HEK293 (cell line): ENCODE results near the gene INPP5A.

Source experiments
- CTCF ChIA-PET: fragments of 350-600 bp; formaldehyde crosslinking; extraction: SDS; loops from one replicate; lab custom pipeline; 2021; ENCODE audit warnings: antibody characterized with exemption; lab: Yijun Ruan, JAX
- POLR2A ChIA-PET: fragments of 300-600 bp; formaldehyde crosslinking; extraction: SDS; loops from one replicate; lab custom pipeline; 2020; ENCODE audit warnings: antibody characterized with exemption, inconsistent platforms; lab: Yijun Ruan, JAX
- H3K27ac ChIP-seq: fragments of 200-500 bp; sonication (Bioruptor generic); 2 replicates; pipeline ENCODE4 v1.5.1; 2014; ENCODE audit warnings: low read depth, low read length, control low read depth, inconsistent platforms; ENCODE audit errors: extremely low read depth
- H3K36me3 ChIP-seq, 2 experiments: fragments of 200-500 bp in 1 of 2; sonication (Bioruptor generic) in 1 of 2; 1 replicate in 1 of 2; 2 replicates in 1 of 2; pipeline ENCODE4 v1.5.1; 2014 to 2017; ENCODE audit warnings: inconsistent platforms in 2 of 2, low read length in 2 of 2; ENCODE audit not compliant: control insufficient read depth in 2 of 2, insufficient read depth in 1 of 2
- H3K4me1 ChIP-seq: fragments of 200-500 bp; sonication (Bioruptor generic); 2 replicates; pipeline ENCODE4 v1.5.1; 2014; ENCODE audit warnings: mild to moderate bottlenecking, low read length, inconsistent platforms; ENCODE audit not compliant: control insufficient read depth, insufficient read depth
- H3K4me3 ChIP-seq: 2 replicates; pipeline ENCODE4 v1.5.1; 2011; ENCODE audit warnings: low read depth, mild to moderate bottlenecking, control low read depth, low read length, moderate library complexity
- H3K9me3 ChIP-seq: fragments of 200-500 bp; sonication (Bioruptor generic); 2 replicates; pipeline ENCODE4 v1.5.1; 2014; ENCODE audit warnings: low read depth, low read length, inconsistent platforms; ENCODE audit not compliant: control insufficient read depth, insufficient read depth
- HIC1 ChIP-seq: fragments of 450-650 bp; formaldehyde crosslinking; IDR thresholded peaks from 2 replicates; pipeline ENCODE4 v1.5.1; 2016; ENCODE audit warnings: missing biosample characterization, missing genetic modification characterization
- KLF1 ChIP-seq: fragments of 450-650 bp; formaldehyde crosslinking; IDR thresholded peaks from 2 replicates; pipeline ENCODE4 v1.5.1; 2016; ENCODE audit warnings: missing biosample characterization, missing genetic modification characterization
- ZBTB11 ChIP-seq: fragments of 450-650 bp; formaldehyde crosslinking; conservative IDR thresholded peaks from 2 replicates; pipeline ENCODE4 v1.5.1; 2016; ENCODE audit warnings: low read depth, missing biosample characterization, missing genetic modification characterization
- ZNF114 ChIP-seq: fragments of 450-650 bp; formaldehyde crosslinking; IDR thresholded peaks from 2 replicates; pipeline ENCODE4 v1.5.0; 2017; ENCODE audit warnings: missing biosample characterization, missing genetic modification characterization
- ZNF157 ChIP-seq: fragments of 450-650 bp; formaldehyde crosslinking; IDR thresholded peaks from 2 replicates; pipeline ENCODE4 v1.5.1; 2016; ENCODE audit warnings: missing biosample characterization, missing genetic modification characterization
- ZNF16 ChIP-seq: fragments of 450-650 bp; formaldehyde crosslinking; IDR thresholded peaks from 2 replicates; pipeline ENCODE4 v1.5.1; 2016; ENCODE audit warnings: low read depth, missing biosample characterization, missing genetic modification characterization
- ZNF266 ChIP-seq: fragments of 450-650 bp; formaldehyde crosslinking; IDR thresholded peaks from 2 replicates; pipeline ENCODE4 v1.5.1; 2016; ENCODE audit warnings: missing biosample characterization, missing genetic modification characterization, low read depth
- ZNF394 ChIP-seq: fragments of 450-650 bp; formaldehyde crosslinking; IDR thresholded peaks from 2 replicates; pipeline ENCODE4 v1.5.1; 2016; ENCODE audit warnings: missing biosample characterization, missing genetic modification characterization, mild to moderate bottlenecking, moderate library complexity, borderline replicate concordance
- ZNF548 ChIP-seq: fragments of 450-650 bp; formaldehyde crosslinking; IDR thresholded peaks from 2 replicates; pipeline ENCODE4 v1.5.1; 2016; ENCODE audit warnings: missing biosample characterization, missing genetic modification characterization
- ZNF639 ChIP-seq: fragments of 450-650 bp; formaldehyde crosslinking; IDR thresholded peaks from 2 replicates; pipeline ENCODE4 v1.5.1; 2016; ENCODE audit warnings: missing biosample characterization, missing genetic modification characterization
- ZNF692 ChIP-seq: fragments of 450-650 bp; formaldehyde crosslinking; IDR thresholded peaks from 2 replicates; pipeline ENCODE4 v1.5.1; 2016; ENCODE audit warnings: missing biosample characterization, missing genetic modification characterization
- ZSCAN5A ChIP-seq: fragments of 450-650 bp; formaldehyde crosslinking; IDR thresholded peaks from 2 replicates; pipeline ENCODE4 v1.5.1; 2016; ENCODE audit warnings: missing biosample characterization, missing genetic modification characterization

The INPP5A gene

GRCh38 chr10:132645630-132646442 lies 108.2 kb downstream of the INPP5A start (continued):
- TF ChIP-seq ZNF394 (tag by site-specific recombination): no peak
- no peak for TF ChIP-seq ZNF16 (tag by site-specific recombination)
- TF ChIP-seq ZNF639: no peak
- TF ChIP-seq ZNF266 (tag by site-specific recombination): no peak
- no peak for TF ChIP-seq ZNF157 (tag by site-specific recombination)

GRCh38 chr10:132646443-132647097 lies 109.0 kb downstream of the INPP5A start:
- H3K36me3 ChIP-seq: no peaks in the 10 kb centered on the region
- H3K4me3 ChIP-seq: no peak overlapping the region
- ChIA-PET POLR2A (no interaction called here), CTCF (interaction anchor here (0.6 to 0.9 kb wide), 3 partner anchors 8 to 184 kb away, joined by 3 to 4 read pairs (median 3); no protein-coding TSS in a partner anchor)
- H3K27ac ChIP-seq: no peak overlapping the region
- no peaks in the 10 kb centered on the region for H3K9me3 ChIP-seq
- TF ChIP-seq ZNF114 (no peak), ZSCAN5A (tag by site-specific recombination) (no peak), ZNF548 (tag by site-specific recombination) (no peak), KLF1 (tag by site-specific recombination) (no peak), ZNF692 (no peak), ZNF394 (tag by site-specific recombination) (no peak), ZBTB11 (no peak), HIC1 (no peak)
- no peaks in the 10 kb centered on the region for H3K4me1 ChIP-seq
